Transverse colon (tissue), 4 donors: ENCODE measurements around the gene CPNE6.

Source experiments
- CTCF ChIP-seq, 5 experiments: fragments of 200-600 bp in 3 of 5; fragments of 450-650 bp in 2 of 5; sonication (generic) in 3 of 5; IDR thresholded peaks; 1 replicate in 2 of 5; 2 replicates in 3 of 5; pipeline ENCODE4 v1.5.1; 2016 to 2017; ENCODE audit warnings: antibody characterized with exemption in 5 of 5, inconsistent platforms in 3 of 5, mild to moderate bottlenecking in 2 of 5, moderate library complexity in 1 of 5
- POLR2AphosphoS5 ChIP-seq, 3 donors: sonication (generic); formaldehyde crosslinking; IDR thresholded peaks; one replicate each; pipeline ENCODE4 v1.6.1; 2016; ENCODE audit warnings: antibody characterized with exemption in 3 of 3

GRCh38 chr14:24069411-24069735, 2.0 kb upstream of the CPNE6 start:
- TF ChIP-seq CTCF (IDR thresholded peaks at IDR 0.05) (no peak), POLR2AphosphoS5 (IDR thresholded peaks at IDR 0.05) (no peak)
